Activated CD4-positive, alpha-beta T cell treated with anti-CD3 and anti-CD28 coated beads, Interleukin-2, Interleukin-4, amounts not matched to agents 100 ng/mL and 50 ng/mL, durations not matched to agents 16 hours and 8 hours (primary cell): ENCODE data around the gene ATP11C.
"Not testable (repeated sequence)": the region's sequence is repeated elsewhere in the genome, so short reads cannot be mapped to it uniquely, and the experiment has no call there.

Experiments
- DNase-seq: peaks from one replicate; pipeline ENCODE4 v3.0.0-alpha.2; 2020; ENCODE audit warnings: low spot score

Gene ATP11C

GRCh38 chrX:139720136-139720535 lies 212.7 kb downstream of the ATP11C start:
- DNase-seq, result no peak

GRCh38 chrX:139708067-139708466 lies 224.8 kb downstream of the ATP11C start, which contains the start of gene MCF2:
Gene MCF2 (minus strand): TSS chrX:139708167. CDS start chrX:139651744, 56,423 bp downstream.
- DNase-seq, result no peak

GRCh38 chrX:139702658-139703057 lies 230.2 kb downstream of the ATP11C start:
- no peak for DNase-seq

GRCh38 chrX:139692908-139693307 lies 239.9 kb downstream of the ATP11C start:
- no peak for DNase-seq

- no peak for DNase-seq
These were observed 240.4 kb downstream of the ATP11C start for GRCh38 chrX:139692506-139692849.

- no peak for DNase-seq
These were observed 240.9 kb downstream of the ATP11C start for GRCh38 chrX:139691843-139692505.

- no peak for DNase-seq
These were observed 241.4 kb downstream of the ATP11C start for GRCh38 chrX:139691493-139691842.

- DNase-seq, result not testable (repeated sequence)
These were observed 247.7 kb downstream of the ATP11C start for GRCh38 chrX:139685175-139685574.

GRCh38 chrX:139680356-139680755 lies 252.5 kb downstream of the ATP11C start:
- no peak for DNase-seq
